Endothelial cell of umbilical vein (primary cell): ENCODE results near the gene AACS. TPM values are rescaled to one million over a fixed set of nuclear protein-coding genes. Genes with fewer than 3 reads are reported as not detected.

Experiments
- BruUV-seq: library from RNA; stranded (reverse); fragments of 400-500 nt; replicated peaks from 2 replicates; lab custom pipeline; 2021; lab: Mats Ljungman, UMichigan
- CTCF ChIA-PET: fragments of 300-600, 350-600 bp; sonication (Branson Sonifier 250); formaldehyde crosslinking; loops from one replicate; lab custom pipeline; 2021; ENCODE audit warnings: antibody characterized with exemption, inconsistent platforms; lab: Charles Lee
- POLR2A ChIA-PET: fragments of 300-600, 350-600 bp; sonication (Branson Sonifier 250); formaldehyde crosslinking; loops from one replicate; lab custom pipeline; 2021; ENCODE audit warnings: antibody characterized with exemption, inconsistent platforms; lab: Charles Lee
- DNase-seq: peaks from one replicate; pipeline ENCODE4 v3.0.0-alpha.2; 2011; ENCODE audit warnings: low read depth, low spot score
- FAIRE-seq: peaks from 2 replicates; lab custom pipeline; 2011; peaks lifted over from hg19 to GRCh38; lab: Jason Lieb, UNC
- H2AFZ ChIP-seq: 2 replicates; pipeline ENCODE4 v1.6.0; 2012; ENCODE audit warnings: low read depth, low read length, control low read depth, inconsistent platforms
- H3K27ac ChIP-seq: 2 replicates; pipeline ENCODE4 v1.5.1; 2011; ENCODE audit warnings: low read depth, mild to moderate bottlenecking, control low read depth, low read length, moderate library complexity; ENCODE audit not compliant: insufficient read depth
- H3K27me3 ChIP-seq, 2 experiments: 2 replicates each; pipeline versions ENCODE4 v1.6.0 to v1.6.1; 2011; ENCODE audit warnings: low read length in 2 of 2, mixed read lengths in 1 of 2; ENCODE audit not compliant: control insufficient read depth in 2 of 2, insufficient read depth in 2 of 2
- H3K36me3 ChIP-seq, 2 experiments: 2 replicates in 1 of 2; 3 replicates in 1 of 2; pipeline ENCODE4 v1.5.1; 2011; ENCODE audit warnings: low read length in 2 of 2, mild to moderate bottlenecking in 1 of 2, moderate library complexity in 1 of 2; ENCODE audit not compliant: control insufficient read depth in 2 of 2, insufficient read depth in 2 of 2; ENCODE audit errors: extremely low read depth in 1 of 2
- H3K4me1 ChIP-seq: 3 replicates; pipeline ENCODE4 v1.5.1; 2011; ENCODE audit warnings: mild to moderate bottlenecking, low read length; ENCODE audit not compliant: control insufficient read depth, insufficient read depth; ENCODE audit errors: extremely low read depth
- H3K4me2 ChIP-seq: 2 replicates; pipeline ENCODE4 v1.6.1; 2011; ENCODE audit warnings: low read length, control low read depth, mixed read lengths; ENCODE audit not compliant: insufficient read depth
- H3K4me3 ChIP-seq, 3 experiments: fragments of 200-600 bp in 1 of 3; sonication (generic), shearing (Covaris generic) in 1 of 3; replicated peaks in 1 of 3; 2 replicates each; pipeline ENCODE4 v1.5.1; 2011 to 2016; ENCODE audit warnings: control low read depth in 3 of 3, low read length in 3 of 3, mild to moderate bottlenecking in 2 of 3, inconsistent platforms in 1 of 3, low read depth in 1 of 3, moderate library complexity in 1 of 3; ENCODE audit not compliant: insufficient read depth in 1 of 3
- H3K79me2 ChIP-seq: 2 replicates; pipeline ENCODE4 v1.6.0; 2012; ENCODE audit warnings: low read length, inconsistent platforms; ENCODE audit not compliant: control insufficient read depth, insufficient read depth
- H3K9ac ChIP-seq: replicated peaks from 2 replicates; pipeline ENCODE3; 2011; ENCODE audit warnings: low read length, control low read depth; ENCODE audit not compliant: insufficient read depth; ENCODE audit errors: extremely low read depth
- H3K9me1 ChIP-seq: replicated peaks from 3 replicates; pipeline ENCODE4 v1.6.0; 2011; ENCODE audit warnings: mild to moderate bottlenecking, low read length; ENCODE audit not compliant: control insufficient read depth, insufficient read depth; ENCODE audit errors: extremely low read depth
- H3K9me3 ChIP-seq: replicated peaks from 2 replicates; pipeline ENCODE4 v1.5.1; 2012; ENCODE audit warnings: low read length, inconsistent platforms; ENCODE audit not compliant: control insufficient read depth, insufficient read depth
- H4K20me1 ChIP-seq: replicated peaks from 2 replicates; pipeline ENCODE3; 2011; ENCODE audit warnings: mild to moderate bottlenecking, low read length; ENCODE audit not compliant: control insufficient read depth, insufficient read depth; ENCODE audit errors: extremely low read depth
- CTCF ChIP-seq, 2 donors: IDR thresholded peaks; 1 replicate in 1 of 2; 2 replicates in 1 of 2; pipeline ENCODE4 v1.5.1; 2011; ENCODE audit warnings: low read length in 2 of 2, mild to moderate bottlenecking in 2 of 2, moderate library complexity in 2 of 2, control low read depth in 1 of 2, inconsistent platforms in 1 of 2, low read depth in 1 of 2; ENCODE audit not compliant: insufficient read depth in 1 of 2; ENCODE audit errors: extremely low read depth in 1 of 2
- EZH2 ChIP-seq: IDR thresholded peaks from 2 replicates; pipeline ENCODE4 v1.6.1; 2012; ENCODE audit warnings: borderline replicate concordance, low read depth, mild to moderate bottlenecking, moderate library complexity, low read length, inconsistent platforms; ENCODE audit not compliant: severe bottlenecking
- FOS ChIP-seq: IDR thresholded peaks from 2 replicates; pipeline ENCODE4 v1.6.1; 2011; ENCODE audit warnings: mild to moderate bottlenecking, low read length, moderate library complexity, borderline replicate concordance; ENCODE audit not compliant: insufficient read depth
- GATA2 ChIP-seq: IDR thresholded peaks from 2 replicates; pipeline ENCODE4 v1.7.0; 2011; ENCODE audit warnings: low read depth, mild to moderate bottlenecking, moderate library complexity, mixed read lengths, low read length; ENCODE audit not compliant: insufficient read length, insufficient read depth
- JUN ChIP-seq: IDR thresholded peaks from 2 replicates; pipeline ENCODE4 v1.6.1; 2011; ENCODE audit warnings: borderline replicate concordance, low read depth; ENCODE audit not compliant: insufficient read length, insufficient read depth
- MAX ChIP-seq: IDR thresholded peaks from 2 replicates; pipeline ENCODE4 v1.6.1; 2011; ENCODE audit not compliant: insufficient read depth, insufficient read length
- MYC ChIP-seq: IDR thresholded peaks from one replicate; pipeline ENCODE4 v1.6.1; 2011; ENCODE audit warnings: mild to moderate bottlenecking, low read depth, low read length
- POLR2A ChIP-seq: IDR thresholded peaks from 2 replicates; pipeline ENCODE4 v1.6.1; 2012; ENCODE audit warnings: low read depth, mild to moderate bottlenecking, control low read depth, low read length
- POLR2AphosphoS5 ChIP-seq: IDR thresholded peaks from 2 replicates; pipeline ENCODE4 v1.6.1; 2012; ENCODE audit warnings: low read depth, mild to moderate bottlenecking, control low read depth, low read length, moderate library complexity; ENCODE audit not compliant: insufficient read depth
- dilution Hi-C: fragments of 300-500 bp; cut with MboI; formaldehyde crosslinking; loops from one replicate; pipeline ENCODE4 v1.15.0; 2019; ENCODE audit warnings: low sequenced_read_pairs; ENCODE audit not compliant: extremely low pct_ligation_motif_present
- intact Hi-C: fragments of 100-400 bp; cut with micrococcal nuclease; formaldehyde crosslinking; loops from one replicate; pipeline ENCODE4 v1.10.0; 2022
- polyA plus RNA-seq, 4 experiments: library from polyadenylated mRNA; depleted of rRNA in 3 of 4; stranded (reverse) in 3 of 4; unstranded in 1 of 4; fragments of >200 nt; gene quantifications; 2 replicates each; pipeline versions ENCODE4 v1.2.1 to v1.2.3, GENCODE V29; 2011 to 2012; ENCODE audit warnings: missing spikeins in 1 of 4
- total RNA-seq: library from RNA; stranded (reverse); gene quantifications from 2 replicates; pipeline ENCODE4 v1.2.3, GENCODE V29; 2021

The AACS gene
- total and polyA plus RNA-seq, 2 donors (not counting 3 experiments of a cell fraction or from before 2014, with no cell fraction given), result 34.7 to 40.3 TPM

- Histone ChIP-seq H3K4me3 (no peak overlapping the region), H3K4me1 (no peaks in the 10 kb centered on the region), H2AFZ (no peak overlapping the region), H3K4me2 (no peak overlapping the region), H3K79me2 (no peaks in the 10 kb centered on the region), H3K27ac (no peak overlapping the region), H4K20me1 (no peaks in the 10 kb centered on the region), H3K9ac (no peak overlapping the region), H3K9me1 (no peaks in the 10 kb centered on the region), H3K36me3 (no peaks in the 10 kb centered on the region), H3K9me3 (no peaks in the 10 kb centered on the region), H3K27me3 (no peaks in the 10 kb centered on the region)
- BruUV-seq, result no TSS peak
- intact Hi-C loops (no loop called here), dilution Hi-C loops (no loop called here)
- no peak for FAIRE-seq
- TF ChIP-seq CTCF (IDR thresholded peaks at IDR 0.05; ENCODE audit: extremely low read depth in 1 of 2, insufficient read depth in 1 of 2, low read depth in 1 of 2, low read length in 2 of 2) (no peak), GATA2 (no peak), POLR2AphosphoS5 (no peak), MYC (no peak), MAX (no peak), JUN (no peak), EZH2 (no peak), FOS (no peak), POLR2A (no peak)
- DNase-seq, result no peak
- ChIA-PET POLR2A (no interaction called here), CTCF (no interaction called here)
Measured at GRCh38 chr12:125015680-125016310, 49.4 kb upstream of the AACS start.
